PC-9 (cell line): ENCODE measurements around the gene ADAT2. TPM values are rescaled to one million over a fixed set of nuclear protein-coding genes. Genes with fewer than 3 reads are reported as not detected.

ENCODE experiments used
- BruUV-seq: library from RNA; stranded (reverse); fragments of 400-500 nt; replicated peaks from 2 replicates; lab custom pipeline; 2021; lab: Mats Ljungman, UMichigan
- CTCF ChIA-PET: fragments of 300-600 bp; sonication (Branson Sonifier 250); formaldehyde crosslinking; loops from one replicate; lab custom pipeline; 2022; ENCODE audit warnings: antibody characterized with exemption; lab: Charles Lee
- POLR2A ChIA-PET: fragments of 300-600 bp; sonication (Branson Sonifier 250); formaldehyde crosslinking; loops from one replicate; lab custom pipeline; 2022; ENCODE audit warnings: antibody characterized with exemption; ENCODE audit not compliant: unreplicated experiment; lab: Charles Lee
- DNase-seq, 2 experiments: peaks; one replicate each; pipeline versions ENCODE4 v3.0.0 to v3.0.0-alpha.2; 2015 to 2022; ENCODE audit warnings: mixed read lengths in 1 of 2
- H2AFZ ChIP-seq: fragments of 200-600 bp; sonication (generic); 2 replicates; pipeline ENCODE4 v1.8.1; 2017; ENCODE audit warnings: antibody characterized with exemption
- H3F3A ChIP-seq: fragments of 200-600 bp; sonication (generic); 2 replicates; pipeline ENCODE4 v1.8.1; 2017; ENCODE audit warnings: antibody characterized with exemption, mild to moderate bottlenecking, low read depth; ENCODE audit not compliant: insufficient read depth
- H3K27ac ChIP-seq: fragments of 200-600 bp; sonication (generic); 2 replicates; pipeline ENCODE4 v1.6.1; 2016; ENCODE audit warnings: mixed run types
- H3K27me3 ChIP-seq: fragments of 200-600 bp; sonication (generic); 2 replicates; pipeline ENCODE4 v1.6.1; 2016; ENCODE audit warnings: low read depth, mixed run types; ENCODE audit not compliant: insufficient read depth
- H3K36me3 ChIP-seq: fragments of 200-600 bp; sonication (generic); 2 replicates; pipeline ENCODE4 v1.6.1; 2016; ENCODE audit warnings: low read depth, mixed run types
- H3K4me1 ChIP-seq: fragments of 200-600 bp; sonication (generic); replicated peaks from 2 replicates; pipeline ENCODE4 v1.6.1; 2016; ENCODE audit warnings: mixed run types; ENCODE audit not compliant: insufficient read depth
- H3K4me2 ChIP-seq: fragments of 200-600 bp; sonication (generic); 2 replicates; pipeline ENCODE4 v1.6.1; 2017; ENCODE audit warnings: mixed run types
- H3K4me3 ChIP-seq: fragments of 200-600 bp; sonication (generic); 2 replicates; pipeline ENCODE4 v1.6.1; 2016; ENCODE audit warnings: mixed run types
- H3K79me2 ChIP-seq: fragments of 200-600 bp; sonication (generic); 2 replicates; pipeline ENCODE4 v1.6.1; 2017; ENCODE audit warnings: low read depth, mixed run types
- H3K9me2 ChIP-seq: fragments of 200-600 bp; sonication (generic); 2 replicates; pipeline ENCODE4 v1.8.1; 2017; ENCODE audit warnings: mild to moderate bottlenecking; ENCODE audit not compliant: insufficient read depth
- H3K9me3 ChIP-seq: fragments of 200-600 bp; sonication (generic); 2 replicates; pipeline ENCODE4 v1.8.1; 2016; ENCODE audit warnings: low read depth; ENCODE audit not compliant: insufficient read depth
- H4K20me1 ChIP-seq: fragments of 200-600 bp; sonication (generic); 2 replicates; pipeline ENCODE4 v1.8.1; 2017; ENCODE audit not compliant: insufficient read depth
- CTCF ChIP-seq: fragments of 200-600 bp; sonication (generic); conservative IDR thresholded peaks from 2 replicates; pipeline ENCODE4 v1.6.1; 2017; ENCODE audit warnings: mixed run types, antibody characterized with exemption, mild to moderate bottlenecking, moderate library complexity
- EZH2 ChIP-seq: fragments of 200-600 bp; sonication (generic); IDR thresholded peaks from 2 replicates; pipeline ENCODE4 v1.8.0; 2017; ENCODE audit warnings: antibody characterized with exemption, low read depth
- intact Hi-C: fragments of 100-400 bp; cut with micrococcal nuclease; formaldehyde crosslinking; loops from one replicate; pipeline ENCODE4 v1.10.0; 2022; ENCODE audit not compliant: unreplicated experiment
- total RNA-seq: library from RNA; stranded (reverse); gene quantifications from 2 replicates; pipeline ENCODE4 v1.2.3, GENCODE V29; 2021

The ADAT2 gene
- total RNA-seq, 1 experiment from 2014 or later: 5.5 TPM

DNA sequence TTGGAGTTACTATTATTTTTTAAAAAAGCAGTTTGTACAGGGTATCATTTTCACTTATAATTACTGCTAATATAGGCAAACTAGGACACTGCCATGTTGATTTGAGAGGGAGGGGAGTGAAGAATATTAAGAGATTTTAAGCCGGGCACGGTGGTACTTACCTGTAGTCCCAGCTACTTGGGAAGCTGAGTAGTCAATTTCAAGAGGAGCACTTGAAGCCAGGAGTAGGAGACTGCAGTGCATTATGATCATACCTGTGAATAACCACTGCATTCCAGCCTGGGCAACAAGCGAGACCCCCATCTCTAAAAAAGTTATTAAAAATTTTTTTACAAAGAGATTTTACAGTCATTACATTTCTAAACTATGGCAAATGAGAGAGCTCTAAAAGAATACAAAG lies 35.7 kb downstream of the ADAT2 start:
- Histone ChIP-seq H3K4me3 (no peak overlapping the region), H4K20me1 (no peaks in the 10 kb centered on the region), H3K4me1 (peaks cover 21% of the 10 kb centered on the region), H2AFZ (no peak overlapping the region), H3K36me3 (no peaks in the 10 kb centered on the region), H3K27me3 (no peaks in the 10 kb centered on the region), H3K79me2 (no peaks in the 10 kb centered on the region), H3K9me2 (no peaks in the 10 kb centered on the region), H3K4me2 (no peak overlapping the region), H3K9me3 (no peaks in the 10 kb centered on the region), H3K27ac (no peak overlapping the region), H3F3A (peaks cover 17% of the 10 kb centered on the region)
- POLR2A ChIA-PET: no interaction called here
- no TSS peak for BruUV-seq
- CTCF ChIA-PET: no interaction called here
- intact Hi-C loops: no loop called here
- no peak for DNase-seq
- TF ChIP-seq CTCF (no peak), EZH2 (no peak)

DNA sequence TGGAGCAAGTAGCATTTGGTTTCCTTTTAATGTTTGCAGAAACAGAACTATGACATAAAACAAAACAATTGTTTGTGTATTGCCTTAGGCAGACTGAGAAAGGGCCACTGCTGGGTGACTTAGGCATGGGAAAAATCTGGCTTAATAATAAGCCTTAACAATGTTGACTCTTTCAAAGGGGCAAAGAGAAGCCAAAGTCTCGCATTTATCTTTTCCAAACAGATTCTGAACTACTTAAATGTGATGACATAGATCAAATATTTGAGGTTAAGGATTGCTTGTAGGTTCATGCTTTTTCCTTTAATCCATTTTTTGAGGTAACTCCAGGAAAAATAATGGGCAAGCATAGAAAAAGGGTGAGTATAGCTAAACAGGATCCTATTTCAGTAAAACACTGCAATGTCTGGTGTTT lies 39.6 kb downstream of the ADAT2 start:
- Histone ChIP-seq H3K27me3 (no peaks in the 10 kb centered on the region), H3K79me2 (no peaks in the 10 kb centered on the region), H4K20me1 (no peaks in the 10 kb centered on the region), H3K4me2 (peak overlapping the region; percentile 53), H3K9me2 (no peaks in the 10 kb centered on the region), H2AFZ (no peak overlapping the region), H3K27ac (peak overlapping the region; percentile 71), H3K36me3 (no peaks in the 10 kb centered on the region), H3K4me1 (peaks cover 39% of the 10 kb centered on the region), H3K4me3 (no peak overlapping the region), H3F3A (peaks cover 26% of the 10 kb centered on the region), H3K9me3 (peaks cover 7% of the 10 kb centered on the region; the same call in 1 of the 2 replicates)
- BruUV-seq: no TSS peak
- ChIA-PET CTCF (no interaction called here), POLR2A (no interaction called here)
- intact Hi-C loops: no loop called here
- peak in 1 of 2 experiments; percentile 87 for DNase-seq
- TF ChIP-seq CTCF: no peak
- TF ChIP-seq EZH2: no peak

- H3F3A ChIP-seq: peaks cover 26% of the 10 kb centered on the region
- no TSS peak for BruUV-seq
- no peaks in the 10 kb centered on the region for H3K27me3 ChIP-seq
- no peak overlapping the region for H2AFZ ChIP-seq
- no peak overlapping the region for H3K4me3 ChIP-seq
- no peak overlapping the region for H3K4me2 ChIP-seq
- TF ChIP-seq CTCF (no peak), EZH2 (no peak)
- H3K4me1 ChIP-seq: peaks cover 46% of the 10 kb centered on the region
- DNase-seq: no peak
- H4K20me1 ChIP-seq: no peaks in the 10 kb centered on the region
- ChIA-PET POLR2A (no interaction called here), CTCF (no interaction called here)
- H3K27ac ChIP-seq: peak overlapping the region; percentile 50
- intact Hi-C loops: no loop called here
- H3K9me3 ChIP-seq: peaks cover 7% of the 10 kb centered on the region; the same call in 1 of the 2 replicates
- no peaks in the 10 kb centered on the region for H3K36me3 ChIP-seq
- H3K79me2 ChIP-seq: no peaks in the 10 kb centered on the region
- H3K9me2 ChIP-seq: no peaks in the 10 kb centered on the region
Observed at GRCh38 chr6:143408787-143409162, 41.7 kb downstream of the ADAT2 start.
